RWPE2 (cell line): ENCODE data around the gene CPSF4.
A peak's percentile ranks its signal among the peaks of the same experiment; 100 is the strongest.

Experiments
- ATAC-seq: fragments of 200-7000 bp; cut with Tn5 transposase; 3 replicates; pipeline ENCODE4 v1.9.1; 2021; ENCODE audit warnings: low read depth
- DNase-seq: peaks from one replicate; pipeline ENCODE4 v3.0.0-alpha.2; 2020; ENCODE audit warnings: low spot score
- H3K27ac ChIP-seq: fragments of 450-650 bp; 2 replicates; pipeline ENCODE4 v1.5.1; 2017; ENCODE audit warnings: mild to moderate bottlenecking; ENCODE audit not compliant: poor library complexity, severe bottlenecking
- H3K27me3 ChIP-seq: fragments of 250-450 bp; sonication (Bioruptor Pico); 2 replicates; pipeline ENCODE4 v1.5.1; 2021; ENCODE audit warnings: mild to moderate bottlenecking, moderate library complexity; ENCODE audit not compliant: insufficient read depth, poor library complexity, severe bottlenecking
- H3K36me3 ChIP-seq: fragments of 250-450 bp; sonication (Bioruptor Pico); 2 replicates; pipeline ENCODE4 v1.5.1; 2020; ENCODE audit warnings: low read depth, mild to moderate bottlenecking, moderate library complexity
- H3K4me1 ChIP-seq: fragments of 250-450 bp; sonication (Bioruptor Pico); 2 replicates; pipeline ENCODE4 v1.5.1; 2021; ENCODE audit warnings: mild to moderate bottlenecking, moderate library complexity; ENCODE audit not compliant: insufficient read depth, poor library complexity, severe bottlenecking
- H3K4me3 ChIP-seq: fragments of 250-450 bp; sonication (Bioruptor Pico); 2 replicates; pipeline ENCODE4 v1.5.1; 2021; ENCODE audit warnings: mild to moderate bottlenecking, moderate library complexity; ENCODE audit not compliant: severe bottlenecking
- H3K9me3 ChIP-seq: fragments of 250-450 bp; sonication (Bioruptor Pico); 2 replicates; pipeline ENCODE4 v1.5.1; 2021; ENCODE audit warnings: mild to moderate bottlenecking, moderate library complexity; ENCODE audit not compliant: severe bottlenecking
- CTCF ChIP-seq: fragments of 450-650 bp; IDR thresholded peaks from one replicate; pipeline ENCODE4 v1.5.1; 2017; ENCODE audit warnings: mild to moderate bottlenecking, moderate library complexity; ENCODE audit not compliant: poor library complexity, severe bottlenecking

CPSF4 gene

GRCh38 chr7:99438573-99439480 lies at the start of gene CPSF4, which contains the start of gene PTCD1:
Gene CPSF4 (plus strand): TSS chr7:99438943. CDS start chr7:99439083, 140 bp downstream.
Gene PTCD1 (minus strand): TSS chr7:99438798. CDS start chr7:99435242, 3,556 bp downstream.
- no peak for TF ChIP-seq CTCF
- Histone ChIP-seq H3K36me3 (peaks cover 45% of the 10 kb centered on the region), H3K4me3 (peak within 1 kb of the TSS; percentile 87), H3K9me3 (no peaks in the 10 kb centered on the region), H3K4me1 (peaks cover 5% of the 10 kb centered on the region), H3K27me3 (no peaks in the 10 kb centered on the region), H3K27ac (peak within 1 kb of the TSS; percentile 62)
- ATAC-seq (peak; percentile 93), DNase-seq (peak; percentile 97)

GRCh38 chr7:99389772-99390171 lies 49.0 kb upstream of the CPSF4 start:
- DNase-seq (no peak), ATAC-seq (no peak)
- H3K9me3 ChIP-seq, result no peaks in the 10 kb centered on the region
- H3K27me3 ChIP-seq, result no peaks in the 10 kb centered on the region
- no peak overlapping the region for H3K27ac ChIP-seq
- peaks cover 81% of the 10 kb centered on the region for H3K36me3 ChIP-seq
- H3K4me3 ChIP-seq, result no peak overlapping the region
- H3K4me1 ChIP-seq, result no peaks in the 10 kb centered on the region
- no peak for TF ChIP-seq CTCF

GRCh38 chr7:99390941-99391602 lies 47.7 kb upstream of the CPSF4 start:
- Histone ChIP-seq H3K36me3 (peaks cover 86% of the 10 kb centered on the region), H3K27ac (no peak overlapping the region), H3K4me1 (no peaks in the 10 kb centered on the region), H3K27me3 (no peaks in the 10 kb centered on the region), H3K9me3 (no peaks in the 10 kb centered on the region), H3K4me3 (no peak overlapping the region)
- ATAC-seq, result no peak
- DNase-seq, result no peak
- TF ChIP-seq CTCF, result no peak

- peaks cover 84% of the 10 kb centered on the region for H3K36me3 ChIP-seq
- H3K9me3 ChIP-seq, result no peaks in the 10 kb centered on the region
- no peak overlapping the region for H3K4me3 ChIP-seq
- ATAC-seq (no peak), DNase-seq (no peak)
- H3K27me3 ChIP-seq, result no peaks in the 10 kb centered on the region
- no peaks in the 10 kb centered on the region for H3K4me1 ChIP-seq
- TF ChIP-seq CTCF, result no peak
- peak overlapping the region; percentile 13 for H3K27ac ChIP-seq
These were observed 46.7 kb upstream of the CPSF4 start for GRCh38 chr7:99392046-99392445.
